GM19455 (cell line): ENCODE results near the gene SCTR.
A peak's percentile ranks its signal among the peaks of the same experiment; 100 is the strongest.

Experiments
- ATAC-seq: cut with Tn5 transposase; IDR thresholded peaks from one replicate; pipeline ENCODE4 v1.9.1; 2021; ENCODE audit not compliant: unreplicated experiment

SCTR gene

GRCh38 chr2:119488245-119489214 lies 35.8 kb downstream of the SCTR start:
- no peak for ATAC-seq

- peak; percentile 66 for ATAC-seq
These were observed 36.6 kb downstream of the SCTR start for GRCh38 chr2:119487434-119488244.

- ATAC-seq, result no peak
These were observed 37.4 kb downstream of the SCTR start for GRCh38 chr2:119486886-119487285.

- no peak for ATAC-seq
These were observed 38.0 kb downstream of the SCTR start for GRCh38 chr2:119486196-119486827.

GRCh38 chr2:119485336-119486110 lies 38.8 kb downstream of the SCTR start:
- ATAC-seq, result no peak

- no peak for ATAC-seq
These were observed 39.4 kb downstream of the SCTR start for GRCh38 chr2:119484834-119485233.

- no peak for ATAC-seq
These were observed 40.2 kb downstream of the SCTR start for GRCh38 chr2:119483896-119484718.

- no peak for ATAC-seq
These were observed 40.9 kb downstream of the SCTR start for GRCh38 chr2:119483395-119483753.

- ATAC-seq, result no peak
These were observed 41.5 kb downstream of the SCTR start for GRCh38 chr2:119482481-119483394.

- no peak for ATAC-seq
These were observed 42.5 kb downstream of the SCTR start for GRCh38 chr2:119481501-119482455.

GRCh38 chr2:119480718-119481142 lies 43.6 kb downstream of the SCTR start:
- ATAC-seq, result no peak

- no peak for ATAC-seq
These were observed 44.1 kb downstream of the SCTR start for GRCh38 chr2:119480184-119480583.

GRCh38 chr2:119478978-119479295 lies 45.3 kb downstream of the SCTR start:
- no peak for ATAC-seq

- no peak for ATAC-seq
These were observed 45.9 kb downstream of the SCTR start for GRCh38 chr2:119478188-119478977.

GRCh38 chr2:119477113-119477505 lies 47.2 kb downstream of the SCTR start:
- ATAC-seq, result no peak

GRCh38 chr2:119476301-119477112 lies 47.8 kb downstream of the SCTR start:
- ATAC-seq, result peak; percentile 76
